HG03159 (cell line): ENCODE data around the gene AKT1S1.
"Not testable (repeated sequence)": the region's sequence is repeated elsewhere in the genome, so short reads cannot be mapped to it uniquely, and the experiment has no call there.

Experiments used
- ATAC-seq: cut with Tn5 transposase; IDR thresholded peaks from one replicate; pipeline ENCODE4 v1.9.1; 2021; ENCODE audit warnings: mild to moderate bottlenecking, moderate library complexity; ENCODE audit not compliant: unreplicated experiment

The AKT1S1 gene

GRCh38 chr19:49877020-49877878 lies at the start of gene AKT1S1, which contains the start of gene TBC1D17:
AKT1S1 (minus strand) TSS chr19:49877355; CDS start chr19:49873295, 4,060 bp downstream.
TBC1D17 (plus strand) TSS chr19:49877702; CDS start chr19:49877724, 22 bp downstream.
- peak; percentile 60 for ATAC-seq

- ATAC-seq, result no peak
Observed at GRCh38 chr19:49926515-49926914, 49.4 kb upstream of the AKT1S1 start.

DNA sequence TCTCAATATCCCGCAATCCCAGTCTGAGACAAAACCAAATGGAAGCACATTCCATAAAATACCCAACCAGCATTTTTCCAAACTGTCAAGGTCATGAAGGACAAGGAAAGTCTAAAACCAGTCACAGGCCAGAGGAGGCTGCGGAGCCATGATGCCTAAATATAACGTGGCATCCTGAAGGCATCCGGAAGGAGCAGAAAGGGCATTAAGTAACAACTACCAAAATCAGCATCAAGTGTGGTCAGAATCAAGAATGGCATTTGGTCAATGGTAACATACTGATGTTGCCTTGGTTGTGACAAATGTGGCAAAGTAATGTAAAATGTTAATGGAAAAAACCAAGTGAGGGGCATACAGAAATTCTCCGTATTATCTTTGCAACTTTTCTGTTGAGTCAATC lies 48.3 kb upstream of the AKT1S1 start:
- ATAC-seq, result no peak

GRCh38 chr19:49924881-49925210 lies 47.7 kb upstream of the AKT1S1 start:
- ATAC-seq, result not testable (repeated sequence)

GRCh38 chr19:49924004-49924880 lies 47.1 kb upstream of the AKT1S1 start:
- ATAC-seq, result no peak

- no peak for ATAC-seq
Observed at GRCh38 chr19:49923055-49924003, 46.2 kb upstream of the AKT1S1 start.

DNA sequence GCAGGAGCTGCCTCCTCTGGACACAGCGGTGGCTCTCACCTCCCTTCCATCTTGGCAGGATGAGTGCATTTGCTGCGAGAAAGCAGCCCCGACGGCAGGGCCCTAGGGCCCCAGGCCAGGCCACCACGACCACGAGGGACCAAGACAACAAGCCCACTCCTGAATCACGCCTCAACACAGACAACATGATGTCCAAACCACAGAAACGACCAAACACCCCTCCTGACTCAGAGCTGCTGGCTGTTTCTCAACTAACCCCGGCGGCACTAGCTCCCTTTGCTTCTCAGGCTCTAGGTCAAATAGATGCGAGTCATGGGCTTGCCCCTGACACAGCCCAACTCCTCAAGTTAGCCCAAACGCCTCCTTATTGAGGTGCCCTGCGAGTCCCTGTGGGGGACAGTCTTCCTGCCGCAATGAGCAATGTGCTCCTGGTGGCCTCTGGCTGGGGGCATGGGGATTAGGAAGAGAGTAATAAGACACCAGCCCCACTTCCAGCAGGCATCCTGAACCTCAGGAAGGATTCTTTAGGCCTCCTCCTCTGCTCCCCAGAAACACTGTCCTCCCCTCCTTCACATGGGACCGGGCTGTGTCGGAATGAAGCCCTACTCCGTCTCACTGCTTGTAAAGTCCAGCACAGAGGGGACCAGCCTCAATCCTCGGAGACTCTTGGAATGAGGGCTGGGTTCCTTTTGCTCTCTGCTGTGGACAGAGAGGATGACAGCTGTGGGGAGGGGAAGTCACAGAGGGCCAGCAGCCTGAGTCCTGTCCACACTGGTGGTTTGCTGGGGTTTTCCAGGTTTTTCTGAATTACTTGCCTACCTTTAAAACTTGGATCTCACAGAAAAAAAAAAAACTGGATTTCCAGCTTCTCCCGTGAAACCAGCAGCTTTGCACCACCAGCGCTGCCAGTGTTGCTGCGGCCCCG lies 45.0 kb upstream of the AKT1S1 start:
- ATAC-seq, result no peak

GRCh38 chr19:49920624-49921363 lies 43.6 kb upstream of the AKT1S1 start:
- no peak for ATAC-seq

GRCh38 chr19:49918089-49918488 lies 40.9 kb upstream of the AKT1S1 start:
- no peak for ATAC-seq

DNA sequence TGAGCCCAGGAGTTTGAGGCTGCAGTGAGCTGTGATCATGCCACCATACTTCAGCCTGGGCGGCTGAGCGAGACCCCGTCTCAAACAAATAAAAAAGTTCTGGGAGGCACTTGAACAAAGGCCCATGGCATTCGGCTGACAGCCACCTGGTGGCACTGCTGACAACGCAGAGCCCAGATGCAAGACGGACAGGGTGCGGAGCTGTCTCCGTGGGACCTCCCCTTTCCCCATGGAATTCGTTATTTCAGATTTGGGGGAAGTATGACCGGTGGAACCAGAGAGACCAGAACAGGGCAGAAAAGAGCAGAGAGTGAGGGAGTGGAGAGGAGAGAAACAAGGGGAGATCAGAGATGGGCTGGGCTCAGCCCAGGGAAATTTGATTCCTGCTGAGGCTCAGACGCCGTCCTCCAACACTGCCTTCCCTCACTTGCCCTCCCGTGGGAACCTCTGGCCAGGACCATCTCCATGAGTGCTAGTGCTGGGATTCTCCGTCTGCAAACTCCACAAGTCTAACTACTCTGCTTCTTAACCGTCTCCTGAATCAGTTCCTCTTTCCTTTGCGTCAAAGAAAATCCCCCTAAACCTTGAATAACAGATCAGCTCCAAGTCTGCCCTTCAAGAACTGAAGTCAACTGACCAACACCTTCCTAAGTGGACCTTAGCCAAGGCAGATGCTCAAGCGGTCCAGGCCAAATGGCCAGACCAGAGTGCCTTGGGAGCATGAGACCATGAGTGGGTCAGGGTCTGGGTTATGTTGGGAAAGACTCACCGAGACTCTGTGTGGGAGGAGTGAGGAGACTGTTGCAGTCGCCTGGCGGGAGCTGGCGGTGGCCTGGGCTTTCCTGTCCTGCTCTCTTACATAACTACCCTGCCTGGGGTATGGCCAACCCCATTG lies 39.9 kb upstream of the AKT1S1 start:
- ATAC-seq, result no peak

- ATAC-seq, result no peak
Observed at GRCh38 chr19:49915271-49915670, 38.1 kb upstream of the AKT1S1 start.

DNA sequence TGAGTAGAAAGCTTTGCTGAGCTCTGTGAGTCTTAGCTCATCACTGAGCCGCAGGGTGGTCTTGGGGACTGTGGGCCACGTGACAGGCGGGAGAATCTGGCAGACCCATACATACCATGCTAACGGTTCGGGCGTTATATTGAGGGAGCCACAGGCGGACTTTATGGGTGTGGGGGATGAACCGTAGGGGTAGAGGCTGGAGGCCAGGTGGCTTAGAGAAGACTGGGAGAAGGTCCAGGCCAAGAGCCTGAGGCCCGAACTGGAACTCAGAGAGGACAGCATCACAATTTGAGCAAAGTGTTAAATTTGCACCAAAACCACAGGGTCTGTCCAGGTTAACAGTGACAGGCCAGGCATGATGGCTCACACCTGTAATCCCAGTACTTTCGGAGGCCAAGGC lies 36.6 kb upstream of the AKT1S1 start:
- no peak for ATAC-seq

DNA sequence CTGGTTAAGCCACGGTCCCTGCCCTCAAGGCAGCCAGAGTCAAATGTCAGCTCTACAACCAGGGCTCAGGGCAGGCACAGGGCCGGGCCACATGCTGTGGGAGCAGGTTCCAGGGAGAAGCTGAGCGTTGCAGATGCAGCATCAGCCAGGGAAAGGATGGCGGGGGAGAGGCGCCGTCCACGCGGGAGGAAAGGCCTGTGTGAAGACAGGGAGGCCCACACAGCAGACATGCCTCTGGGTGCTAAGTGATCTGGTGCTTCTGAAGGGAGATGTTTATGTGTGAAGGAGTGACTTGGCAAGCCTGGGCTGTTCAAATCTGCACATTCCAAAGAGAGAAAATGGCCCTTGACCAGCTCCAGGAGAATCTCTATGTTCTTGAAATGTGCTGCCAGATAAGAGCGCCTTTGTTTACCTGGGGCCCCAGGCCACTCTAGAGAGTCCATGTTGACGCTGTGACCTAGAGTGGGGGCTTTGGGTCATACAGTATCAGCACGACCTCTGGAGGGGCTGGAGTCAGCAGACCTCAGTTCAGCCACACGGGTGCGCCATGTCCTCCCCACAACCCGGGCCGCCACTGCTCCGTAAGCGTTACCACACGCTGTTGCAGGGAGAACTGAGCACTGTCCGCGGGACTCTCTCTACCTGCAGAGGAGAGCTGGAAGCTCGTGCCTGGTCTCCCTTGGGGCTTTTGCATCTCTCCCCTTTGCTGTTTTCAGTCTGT lies 36.0 kb upstream of the AKT1S1 start:
- no peak for ATAC-seq

GRCh38 chr19:49911381-49912145 lies 34.4 kb upstream of the AKT1S1 start:
- ATAC-seq, result peak; percentile 44

DNA sequence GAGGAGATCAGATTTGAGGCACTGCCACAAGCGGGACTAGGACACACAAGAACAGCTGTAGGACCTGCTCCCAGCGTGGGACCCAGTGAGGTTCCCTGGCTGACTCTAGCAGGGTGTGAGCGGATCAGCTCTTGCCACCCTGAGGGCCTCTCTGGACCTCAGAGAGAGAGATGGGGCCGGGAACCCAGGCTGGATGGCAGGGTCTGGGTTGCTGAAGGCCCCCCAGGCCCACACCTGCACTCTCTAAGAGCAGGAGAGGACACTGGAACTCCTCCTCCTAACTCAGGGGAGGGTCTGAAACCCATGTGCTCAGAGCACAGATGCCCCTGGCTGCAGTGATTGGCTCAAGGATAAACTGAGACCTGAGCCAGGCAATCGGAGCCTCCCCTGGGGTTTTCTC lies 33.0 kb upstream of the AKT1S1 start:
- no peak for ATAC-seq
